ENCODE results near the gene CST1. TPM values are rescaled to one million over a fixed set of nuclear protein-coding genes. Genes with fewer than 3 reads are reported as not detected.
"Not testable (repeated sequence)": the region's sequence is repeated elsewhere in the genome, so short reads cannot be mapped to it uniquely, and the experiment has no call there.

Gene CST1
- total RNA-seq, 1 donor from 2014 or later = not detected

DNA sequence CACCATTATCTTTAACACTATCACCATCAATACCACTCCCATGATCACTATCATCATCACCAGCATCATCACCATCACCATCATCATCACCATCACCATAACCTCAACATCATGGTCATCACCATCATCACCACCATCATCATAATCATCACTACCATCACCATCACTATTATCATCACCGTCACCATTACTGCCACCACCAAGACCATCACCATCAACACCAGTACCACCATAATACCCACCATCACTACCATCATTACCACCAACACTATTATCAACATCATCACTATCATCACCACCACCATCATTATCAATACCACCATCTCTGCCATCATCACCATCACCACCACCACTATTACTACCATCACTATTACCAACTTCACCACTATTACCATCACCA lies 32.7 kb upstream of the CST1 start:
- Mint-ChIP-seq H3K36me3 (ENCODE audit: unreplicated experiment) (no peaks in the 10 kb centered on the region), H3K4me3 (ENCODE audit: unreplicated experiment) (no peak overlapping the region), H3K9me3 (ENCODE audit: unreplicated experiment) (no peaks in the 10 kb centered on the region), H3K27ac (ENCODE audit: unreplicated experiment) (no peak overlapping the region), H3K4me1 (ENCODE audit: unreplicated experiment) (peaks cover under 1% of the 10 kb centered on the region), H3K27me3 (ENCODE audit: unreplicated experiment) (no peaks in the 10 kb centered on the region)
- TF ChIP-seq, protein P1, sequence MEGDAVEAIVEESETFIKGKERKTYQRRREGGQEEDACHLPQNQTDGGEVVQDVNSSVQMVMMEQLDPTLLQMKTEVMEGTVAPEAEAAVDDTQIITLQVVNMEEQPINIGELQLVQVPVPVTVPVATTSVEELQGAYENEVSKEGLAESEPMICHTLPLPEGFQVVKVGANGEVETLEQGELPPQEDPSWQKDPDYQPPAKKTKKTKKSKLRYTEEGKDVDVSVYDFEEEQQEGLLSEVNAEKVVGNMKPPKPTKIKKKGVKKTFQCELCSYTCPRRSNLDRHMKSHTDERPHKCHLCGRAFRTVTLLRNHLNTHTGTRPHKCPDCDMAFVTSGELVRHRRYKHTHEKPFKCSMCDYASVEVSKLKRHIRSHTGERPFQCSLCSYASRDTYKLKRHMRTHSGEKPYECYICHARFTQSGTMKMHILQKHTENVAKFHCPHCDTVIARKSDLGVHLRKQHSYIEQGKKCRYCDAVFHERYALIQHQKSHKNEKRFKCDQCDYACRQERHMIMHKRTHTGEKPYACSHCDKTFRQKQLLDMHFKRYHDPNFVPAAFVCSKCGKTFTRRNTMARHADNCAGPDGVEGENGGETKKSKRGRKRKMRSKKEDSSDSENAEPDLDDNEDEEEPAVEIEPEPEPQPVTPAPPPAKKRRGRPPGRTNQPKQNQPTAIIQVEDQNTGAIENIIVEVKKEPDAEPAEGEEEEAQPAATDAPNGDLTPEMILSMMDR (IDR thresholded peaks at IDR 0.05) = no peak
- no peak for DNase-seq (ENCODE audit: extremely low spot score, unreplicated experiment)

DNA sequence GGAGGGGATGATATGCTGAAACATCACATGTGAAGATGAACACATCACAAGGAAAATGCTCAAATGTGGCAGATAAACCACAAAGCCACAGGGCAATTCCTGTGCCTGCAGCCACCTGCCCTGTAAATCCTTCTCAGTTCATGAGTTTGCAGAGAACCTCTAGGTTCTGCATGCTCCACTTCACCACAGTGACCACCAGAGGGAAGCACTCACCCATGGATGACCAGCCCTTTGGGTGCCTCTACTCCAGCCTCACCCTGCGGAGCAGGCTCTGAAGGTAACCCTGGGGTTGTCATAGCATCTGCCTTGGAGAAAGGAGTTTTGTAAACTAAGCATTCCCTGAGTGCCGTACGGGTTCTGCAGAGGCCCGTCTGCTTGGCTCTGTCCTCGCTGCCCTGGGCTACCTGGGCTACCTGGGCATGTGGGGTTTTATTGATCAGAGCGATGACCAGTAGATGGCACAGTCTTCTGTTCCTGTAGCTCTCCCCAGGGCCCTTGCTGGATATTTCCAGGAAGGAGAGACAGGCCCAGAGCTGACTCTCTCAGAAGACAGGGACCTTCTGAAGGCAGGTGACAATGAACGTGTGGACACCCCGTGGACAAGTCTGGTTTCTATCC lies 31.7 kb upstream of the CST1 start:
- no peak for DNase-seq (ENCODE audit: extremely low spot score, unreplicated experiment)
- Mint-ChIP-seq H3K27ac (ENCODE audit: unreplicated experiment) (no peak overlapping the region), H3K36me3 (ENCODE audit: unreplicated experiment) (no peaks in the 10 kb centered on the region), H3K4me1 (ENCODE audit: unreplicated experiment) (peaks cover 2% of the 10 kb centered on the region), H3K27me3 (ENCODE audit: unreplicated experiment) (no peaks in the 10 kb centered on the region), H3K4me3 (ENCODE audit: unreplicated experiment) (no peak overlapping the region), H3K9me3 (ENCODE audit: unreplicated experiment) (no peaks in the 10 kb centered on the region)
- TF ChIP-seq, protein P1 (IDR thresholded peaks at IDR 0.05) = peak; percentile 44

DNA sequence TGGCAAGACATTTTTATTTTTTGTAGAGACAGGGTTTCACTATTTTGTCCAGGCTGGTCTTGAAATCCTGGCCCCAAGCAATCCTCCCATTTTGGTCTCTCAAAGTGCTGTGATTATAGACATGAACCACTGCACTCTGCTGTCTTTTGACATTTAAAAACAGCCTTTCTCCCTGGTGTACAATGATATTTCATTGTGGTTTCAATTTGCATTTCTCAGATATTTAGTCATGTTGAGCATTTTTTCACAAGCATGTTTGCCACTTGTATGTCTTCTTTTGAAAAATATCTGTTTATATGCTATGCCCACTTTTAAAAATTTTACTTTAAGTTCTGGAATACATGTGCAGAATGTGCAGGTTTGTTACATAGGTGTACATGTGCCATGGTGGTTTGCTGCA lies 27.9 kb upstream of the CST1 start:
- DNase-seq (ENCODE audit: extremely low spot score, unreplicated experiment); H3K27ac Mint-ChIP-seq (ENCODE audit: unreplicated experiment); H3K9me3 Mint-ChIP-seq (ENCODE audit: unreplicated experiment); H3K36me3 Mint-ChIP-seq (ENCODE audit: unreplicated experiment); H3K4me1 Mint-ChIP-seq (ENCODE audit: unreplicated experiment); H3K27me3 Mint-ChIP-seq (ENCODE audit: unreplicated experiment); H3K4me3 Mint-ChIP-seq (ENCODE audit: unreplicated experiment): not testable (repeated sequence)

DNA sequence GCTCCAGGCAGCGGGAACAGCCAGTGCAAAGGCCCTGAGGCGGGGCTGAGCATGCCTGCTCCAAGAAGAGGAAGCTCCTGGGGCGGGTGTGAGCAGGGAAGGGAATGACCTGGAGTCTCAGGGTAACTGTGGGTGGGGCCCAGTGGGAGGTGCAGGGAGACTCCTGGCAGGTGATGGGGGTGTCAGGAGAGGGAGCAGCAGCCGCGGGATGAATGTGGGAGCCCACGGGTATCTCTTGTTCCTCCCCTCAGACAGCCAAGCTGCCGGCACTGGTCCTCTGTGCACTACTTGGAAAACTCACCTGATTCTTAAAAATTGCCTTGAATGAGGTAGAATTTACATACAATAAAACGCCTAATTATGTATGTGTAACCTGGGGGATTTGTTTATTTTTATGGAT lies 26.6 kb upstream of the CST1 start:
- not testable (repeated sequence) for H3K27me3 Mint-ChIP-seq (ENCODE audit: unreplicated experiment); H3K9me3 Mint-ChIP-seq (ENCODE audit: unreplicated experiment); H3K4me3 Mint-ChIP-seq (ENCODE audit: unreplicated experiment); H3K27ac Mint-ChIP-seq (ENCODE audit: unreplicated experiment); DNase-seq (ENCODE audit: extremely low spot score, unreplicated experiment); H3K36me3 Mint-ChIP-seq (ENCODE audit: unreplicated experiment); H3K4me1 Mint-ChIP-seq (ENCODE audit: unreplicated experiment)

- Mint-ChIP-seq H3K9me3 (ENCODE audit: unreplicated experiment) (no peaks in the 10 kb centered on the region), H3K36me3 (ENCODE audit: unreplicated experiment) (no peaks in the 10 kb centered on the region), H3K27me3 (ENCODE audit: unreplicated experiment) (no peaks in the 10 kb centered on the region), H3K4me1 (ENCODE audit: unreplicated experiment) (peaks cover 2% of the 10 kb centered on the region), H3K4me3 (ENCODE audit: unreplicated experiment) (no peak overlapping the region), H3K27ac (ENCODE audit: unreplicated experiment) (no peak overlapping the region)
- TF ChIP-seq, protein P1 (IDR thresholded peaks at IDR 0.05) = no peak
- DNase-seq (ENCODE audit: extremely low spot score, unreplicated experiment) = no peak
Measured at GRCh38 chr20:23776067-23776771, 25.5 kb upstream of the CST1 start.

- TF ChIP-seq, protein P1 (IDR thresholded peaks at IDR 0.05) = no peak
- no peak for DNase-seq (ENCODE audit: extremely low spot score, unreplicated experiment)
- Mint-ChIP-seq H3K4me3 (ENCODE audit: unreplicated experiment) (no peak overlapping the region), H3K4me1 (ENCODE audit: unreplicated experiment) (peaks cover 2% of the 10 kb centered on the region), H3K27ac (ENCODE audit: unreplicated experiment) (no peak overlapping the region), H3K36me3 (ENCODE audit: unreplicated experiment) (no peaks in the 10 kb centered on the region), H3K9me3 (ENCODE audit: unreplicated experiment) (no peaks in the 10 kb centered on the region), H3K27me3 (ENCODE audit: unreplicated experiment) (peaks cover 7% of the 10 kb centered on the region)
Measured at GRCh38 chr20:23774081-23774480, 23.3 kb upstream of the CST1 start.

Measured in osteocyte (in vitro differentiated cells).